HL-60 (cell line): ENCODE measurements around the gene NSRP1.

Experiments used
- GABPA ChIP-seq: IDR thresholded peaks from 2 replicates; pipeline ENCODE4 v1.6.1; 2012; ENCODE audit warnings: low read depth
- TF ChIP-seq, protein P1 (sequence below): IDR thresholded peaks from one replicate; pipeline ENCODE4 v1.5.1; 2011; ENCODE audit warnings: low read length, control low read depth, inconsistent platforms; ENCODE audit not compliant: insufficient read depth

DNA sequence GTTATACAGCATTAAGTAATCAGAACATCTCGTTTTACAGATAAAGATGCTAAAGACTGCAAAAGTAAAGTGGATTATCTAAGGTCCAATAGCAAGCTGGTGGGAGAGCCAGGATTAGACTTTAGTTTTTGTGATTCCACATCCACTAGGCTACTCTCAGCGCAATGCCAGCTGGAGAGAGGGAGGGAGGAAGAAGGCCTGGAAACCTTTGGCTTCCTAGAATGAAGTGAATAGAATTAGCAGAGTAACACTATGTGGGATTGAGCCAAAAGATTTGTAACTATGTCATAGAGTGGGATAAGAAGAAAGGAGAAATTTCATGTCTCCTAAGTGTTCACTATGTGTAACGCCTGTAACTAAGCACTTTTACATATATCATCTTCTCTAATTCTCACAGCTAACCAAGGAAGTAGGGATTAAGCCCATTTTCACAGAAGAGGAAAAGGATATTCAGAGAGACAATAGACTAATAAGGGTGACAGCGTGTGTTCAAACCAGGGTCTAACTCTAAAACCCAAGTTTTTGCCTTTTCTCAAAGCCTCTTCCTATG, 25.4 kb upstream of the NSRP1 start:
- TF ChIP-seq, protein P1, sequence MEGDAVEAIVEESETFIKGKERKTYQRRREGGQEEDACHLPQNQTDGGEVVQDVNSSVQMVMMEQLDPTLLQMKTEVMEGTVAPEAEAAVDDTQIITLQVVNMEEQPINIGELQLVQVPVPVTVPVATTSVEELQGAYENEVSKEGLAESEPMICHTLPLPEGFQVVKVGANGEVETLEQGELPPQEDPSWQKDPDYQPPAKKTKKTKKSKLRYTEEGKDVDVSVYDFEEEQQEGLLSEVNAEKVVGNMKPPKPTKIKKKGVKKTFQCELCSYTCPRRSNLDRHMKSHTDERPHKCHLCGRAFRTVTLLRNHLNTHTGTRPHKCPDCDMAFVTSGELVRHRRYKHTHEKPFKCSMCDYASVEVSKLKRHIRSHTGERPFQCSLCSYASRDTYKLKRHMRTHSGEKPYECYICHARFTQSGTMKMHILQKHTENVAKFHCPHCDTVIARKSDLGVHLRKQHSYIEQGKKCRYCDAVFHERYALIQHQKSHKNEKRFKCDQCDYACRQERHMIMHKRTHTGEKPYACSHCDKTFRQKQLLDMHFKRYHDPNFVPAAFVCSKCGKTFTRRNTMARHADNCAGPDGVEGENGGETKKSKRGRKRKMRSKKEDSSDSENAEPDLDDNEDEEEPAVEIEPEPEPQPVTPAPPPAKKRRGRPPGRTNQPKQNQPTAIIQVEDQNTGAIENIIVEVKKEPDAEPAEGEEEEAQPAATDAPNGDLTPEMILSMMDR, result no peak
- TF ChIP-seq GABPA, result no peak
